SK-N-MC (cell line): ENCODE data around the gene TPPP3.

Experiments used
- DNase-seq: peaks from one replicate; pipeline ENCODE4 v3.0.0-alpha.2; 2011; ENCODE audit warnings: low read depth, low spot score
- H3K27ac ChIP-seq: fragments of 200-600 bp; sonication (generic); 2 replicates; pipeline ENCODE4 v1.5.1; 2016; ENCODE audit warnings: mixed run types
- H3K36me3 ChIP-seq: fragments of 200-600 bp; sonication (generic); 2 replicates; pipeline ENCODE4 v1.6.1; 2017; ENCODE audit warnings: antibody characterized with exemption, low read length, mixed read lengths; ENCODE audit not compliant: insufficient read depth
- H3K4me3 ChIP-seq: fragments of 200-600 bp; sonication (generic); 2 replicates; pipeline ENCODE4 v1.5.1; 2016
- H3K9ac ChIP-seq: fragments of 200-600 bp; sonication (generic); 2 replicates; pipeline ENCODE4 v1.8.0; 2017; ENCODE audit warnings: mixed run types, mixed read lengths; ENCODE audit not compliant: insufficient read length
- H3K9me3 ChIP-seq: fragments of 200-600 bp; sonication (generic); 2 replicates; pipeline ENCODE4 v1.6.1; 2017; ENCODE audit warnings: low read depth, mild to moderate bottlenecking, antibody characterized with exemption, low read length, moderate library complexity, mixed read lengths
- EZH2 ChIP-seq: fragments of 200-600 bp; sonication (generic); IDR thresholded peaks from one replicate; pipeline ENCODE4 v1.6.1; 2017; ENCODE audit warnings: antibody characterized with exemption
- FOXP2 ChIP-seq: optimal IDR thresholded peaks from 2 replicates; pipeline ENCODE3; 2011; ENCODE audit warnings: mild to moderate bottlenecking, moderate library complexity; ENCODE audit not compliant: insufficient read depth; ENCODE audit errors: extremely low read length, control extremely low read depth
- POLR2AphosphoS5 ChIP-seq: IDR thresholded peaks from 2 replicates; pipeline ENCODE4 v1.6.1; 2012; ENCODE audit warnings: mild to moderate bottlenecking, low read depth, low read length, borderline replicate concordance

Gene TPPP3

GRCh38 chr16:67393111-67393787, at the start of gene TPPP3:
TSS of gene TPPP3 (minus strand) at chr16:67393498. CDS start at chr16:67391111, 2,387 bp downstream.
- no peak for DNase-seq

GRCh38 chr16:67442581-67443255, 49.4 kb upstream of the TPPP3 start:
- Histone ChIP-seq H3K9me3 (no peaks in the 10 kb centered on the region), H3K27ac (no peak overlapping the region), H3K4me3 (no peak overlapping the region), H3K9ac (no peak overlapping the region), H3K36me3 (no peaks in the 10 kb centered on the region)
- TF ChIP-seq POLR2AphosphoS5 (no peak), EZH2 (no peak)
- no peak for DNase-seq

More at GRCh38 chr16:67393111-67393787, at the start of gene TPPP3:
- H3K9ac ChIP-seq, result no peak within 1 kb of the TSS
- H3K36me3 ChIP-seq, result no peaks in the 10 kb centered on the region
- no peak within 1 kb of the TSS; the same call in 1 of the 2 replicates for H3K4me3 ChIP-seq
- H3K9me3 ChIP-seq, result no peaks in the 10 kb centered on the region
- TF ChIP-seq POLR2AphosphoS5 (no peak), EZH2 (no peak), FOXP2 (no peak)
- no peak within 1 kb of the TSS for H3K27ac ChIP-seq

- TF ChIP-seq POLR2AphosphoS5, result no peak
- no peak for TF ChIP-seq FOXP2
- no peak for TF ChIP-seq EZH2
- no peak overlapping the region for H3K9ac ChIP-seq
- no peak overlapping the region for H3K4me3 ChIP-seq
- H3K9me3 ChIP-seq, result no peaks in the 10 kb centered on the region
- no peak overlapping the region for H3K27ac ChIP-seq
- no peak for DNase-seq
- H3K36me3 ChIP-seq, result no peaks in the 10 kb centered on the region
Observed at GRCh38 chr16:67441907-67442306, 48.6 kb upstream of the TPPP3 start.

GRCh38 chr16:67441271-67441753, 48.0 kb upstream of the TPPP3 start:
- Histone ChIP-seq H3K27ac (no peak overlapping the region), H3K9ac (no peak overlapping the region), H3K4me3 (no peak overlapping the region), H3K36me3 (no peaks in the 10 kb centered on the region), H3K9me3 (no peaks in the 10 kb centered on the region)
- TF ChIP-seq FOXP2 (no peak), POLR2AphosphoS5 (no peak)
- DNase-seq, result no peak

GRCh38 chr16:67438824-67439393, 45.6 kb upstream of the TPPP3 start:
- Histone ChIP-seq H3K27ac (no peak overlapping the region), H3K9me3 (no peaks in the 10 kb centered on the region), H3K9ac (no peak overlapping the region), H3K36me3 (no peaks in the 10 kb centered on the region), H3K4me3 (no peak overlapping the region)
- TF ChIP-seq FOXP2 (no peak), EZH2 (no peak), POLR2AphosphoS5 (no peak)
- no peak for DNase-seq

GRCh38 chr16:67438098-67438791, 44.9 kb upstream of the TPPP3 start:
- H3K9ac ChIP-seq, result no peak overlapping the region
- no peaks in the 10 kb centered on the region for H3K36me3 ChIP-seq

GRCh38 chr16:67437513-67437912, 44.2 kb upstream of the TPPP3 start:
- H3K9me3 ChIP-seq, result no peaks in the 10 kb centered on the region
- DNase-seq, result no peak
- H3K9ac ChIP-seq, result no peak overlapping the region
- H3K36me3 ChIP-seq, result no peaks in the 10 kb centered on the region
- H3K27ac ChIP-seq, result no peak overlapping the region
- no peak for TF ChIP-seq POLR2AphosphoS5
- TF ChIP-seq EZH2, result no peak
- TF ChIP-seq FOXP2, result no peak
- H3K4me3 ChIP-seq, result no peak overlapping the region

More at GRCh38 chr16:67438098-67438791, 44.9 kb upstream of the TPPP3 start:
- TF ChIP-seq POLR2AphosphoS5 (no peak), EZH2 (no peak), FOXP2 (no peak)
- no peaks in the 10 kb centered on the region for H3K9me3 ChIP-seq
- H3K27ac ChIP-seq, result no peak overlapping the region
- no peak overlapping the region for H3K4me3 ChIP-seq
- no peak for DNase-seq

- TF ChIP-seq POLR2AphosphoS5, result no peak
- no peak for TF ChIP-seq FOXP2
- no peak for TF ChIP-seq EZH2
- H3K9me3 ChIP-seq, result no peaks in the 10 kb centered on the region
- no peak overlapping the region for H3K4me3 ChIP-seq
- no peaks in the 10 kb centered on the region for H3K36me3 ChIP-seq
- no peak overlapping the region for H3K9ac ChIP-seq
- no peak for DNase-seq
- no peak overlapping the region for H3K27ac ChIP-seq
Observed at GRCh38 chr16:67436640-67437193, 43.4 kb upstream of the TPPP3 start.
